ENCODE measurements around the gene PSKH1.

Gene PSKH1

GRCh38 chr16:67847064-67847861 lies 45.8 kb upstream of the PSKH1 start, which contains the start of gene CENPT:
Gene CENPT, minus strand, starts transcription at chr16:67847693. Its CDS starts 13,834 bp downstream, at chr16:67833859.
- DNase-seq (ENCODE audit: low read depth), result no peak
- no peak for TF ChIP-seq CTCF (IDR thresholded peaks at IDR 0.05; ENCODE audit: control insufficient read depth, extremely low read depth, insufficient read depth)
- H3K4me3 ChIP-seq (ENCODE audit: low read depth, low read length), result peak within 1 kb of the TSS; percentile 99

GRCh38 chr16:67848118-67848517 lies 44.9 kb upstream of the PSKH1 start:
- TF ChIP-seq CTCF (IDR thresholded peaks at IDR 0.05; ENCODE audit: control insufficient read depth, extremely low read depth, insufficient read depth), result no peak
- DNase-seq (ENCODE audit: low read depth), result no peak
- H3K4me3 ChIP-seq (ENCODE audit: low read depth, low read length), result peak overlapping the region; percentile 99

DNA sequence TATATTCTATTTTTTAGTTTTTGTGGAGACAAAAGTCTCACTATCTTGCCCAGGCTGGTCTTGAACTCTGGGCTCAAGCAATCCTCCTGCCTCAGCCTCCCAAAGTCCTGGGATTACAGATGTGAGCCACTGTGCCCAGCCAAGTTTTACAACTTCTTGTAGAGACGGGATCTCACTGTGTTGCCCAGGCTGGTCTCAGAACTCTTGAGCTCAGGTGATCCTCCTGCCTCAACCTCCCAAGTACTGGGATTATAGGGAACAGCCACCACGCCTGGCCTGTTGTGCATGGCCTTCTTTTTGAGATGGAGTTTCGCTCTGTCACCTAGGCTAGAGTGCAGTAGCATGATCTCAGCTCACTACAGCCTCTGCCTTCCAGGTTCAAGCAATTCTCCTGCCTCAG lies 39.4 kb upstream of the PSKH1 start:
- no peak for DNase-seq (ENCODE audit: low read depth)
- TF ChIP-seq CTCF (IDR thresholded peaks at IDR 0.05; ENCODE audit: control insufficient read depth, extremely low read depth, insufficient read depth), result no peak
- H3K4me3 ChIP-seq (ENCODE audit: low read depth, low read length), result no peak overlapping the region

GRCh38 chr16:67855789-67856188 lies 37.3 kb upstream of the PSKH1 start:
- TF ChIP-seq CTCF (IDR thresholded peaks at IDR 0.05; ENCODE audit: control insufficient read depth, extremely low read depth, insufficient read depth), result no peak
- DNase-seq (ENCODE audit: low read depth), result no peak

GRCh38 chr16:67856927-67857546 lies 36.0 kb upstream of the PSKH1 start:
- H3K4me3 ChIP-seq (ENCODE audit: low read depth, low read length), result no peak overlapping the region
- no peak for DNase-seq (ENCODE audit: low read depth)
- no peak for TF ChIP-seq CTCF (IDR thresholded peaks at IDR 0.05; ENCODE audit: control insufficient read depth, extremely low read depth, insufficient read depth)

More at GRCh38 chr16:67855789-67856188, 37.3 kb upstream of the PSKH1 start:
- no peak overlapping the region for H3K4me3 ChIP-seq (ENCODE audit: low read depth, low read length)

GRCh38 chr16:67857547-67858233 lies 35.4 kb upstream of the PSKH1 start:
- peak; percentile 35 for DNase-seq (ENCODE audit: low read depth)
- H3K4me3 ChIP-seq (ENCODE audit: low read depth, low read length), result no peak overlapping the region
- no peak for TF ChIP-seq CTCF (IDR thresholded peaks at IDR 0.05; ENCODE audit: control insufficient read depth, extremely low read depth, insufficient read depth)
